ENCODE data around the gene TRIO.

- TF ChIP-seq, protein P1, sequence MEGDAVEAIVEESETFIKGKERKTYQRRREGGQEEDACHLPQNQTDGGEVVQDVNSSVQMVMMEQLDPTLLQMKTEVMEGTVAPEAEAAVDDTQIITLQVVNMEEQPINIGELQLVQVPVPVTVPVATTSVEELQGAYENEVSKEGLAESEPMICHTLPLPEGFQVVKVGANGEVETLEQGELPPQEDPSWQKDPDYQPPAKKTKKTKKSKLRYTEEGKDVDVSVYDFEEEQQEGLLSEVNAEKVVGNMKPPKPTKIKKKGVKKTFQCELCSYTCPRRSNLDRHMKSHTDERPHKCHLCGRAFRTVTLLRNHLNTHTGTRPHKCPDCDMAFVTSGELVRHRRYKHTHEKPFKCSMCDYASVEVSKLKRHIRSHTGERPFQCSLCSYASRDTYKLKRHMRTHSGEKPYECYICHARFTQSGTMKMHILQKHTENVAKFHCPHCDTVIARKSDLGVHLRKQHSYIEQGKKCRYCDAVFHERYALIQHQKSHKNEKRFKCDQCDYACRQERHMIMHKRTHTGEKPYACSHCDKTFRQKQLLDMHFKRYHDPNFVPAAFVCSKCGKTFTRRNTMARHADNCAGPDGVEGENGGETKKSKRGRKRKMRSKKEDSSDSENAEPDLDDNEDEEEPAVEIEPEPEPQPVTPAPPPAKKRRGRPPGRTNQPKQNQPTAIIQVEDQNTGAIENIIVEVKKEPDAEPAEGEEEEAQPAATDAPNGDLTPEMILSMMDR (optimal IDR thresholded peaks at IDR 0.05 in 1 of 3, IDR thresholded peaks at IDR 0.05 in 1 of 3, conservative IDR thresholded peaks at IDR 0.05 in 1 of 3; ENCODE audit: extremely low read depth in 1 of 3, insufficient read depth in 2 of 3, low read length in 3 of 3), result no peak
- no peak for TF ChIP-seq EZH2 (IDR thresholded peaks at IDR 0.05; ENCODE audit: low read length)
Measured at GRCh38 chr5:14218897-14219573, 75.9 kb downstream of the TRIO start.

All from keratinocyte (primary cell).